ENCODE results near the gene LMAN2L. TPM values are rescaled to one million over a fixed set of nuclear protein-coding genes. Genes with fewer than 3 reads are reported as not detected.
A peak's percentile ranks its signal among the peaks of the same experiment; 100 is the strongest.

The LMAN2L gene
- total RNA-seq, 1 experiment from 2014 or later: 32.6 TPM

GRCh38 chr2:96767135-96767871 is 27.4 kb upstream of the LMAN2L start:
- Mint-ChIP-seq H3K27ac (ENCODE audit: unreplicated experiment) (no peak overlapping the region), H3K27me3 (ENCODE audit: unreplicated experiment) (no peaks in the 10 kb centered on the region), H3K36me3 (ENCODE audit: insufficient read depth, unreplicated experiment) (peaks cover 19% of the 10 kb centered on the region), H3K4me3 (ENCODE audit: low read depth, unreplicated experiment) (no peak overlapping the region), H3K4me1 (ENCODE audit: low read depth, unreplicated experiment) (peaks cover 33% of the 10 kb centered on the region), H3K9me3 (ENCODE audit: low read depth, unreplicated experiment) (no peaks in the 10 kb centered on the region)
- DNase-seq: no peak
- CTCF ChIA-PET: interaction anchor here (0.5 to 1.0 kb wide), 2 partner anchors 12 to 129 kb away, joined by 3 read pairs; partner anchors contain the start of gene KANSL3
- TF ChIP-seq CTCF (IDR thresholded peaks at IDR 0.05; ENCODE audit: unreplicated experiment): no peak
- intact Hi-C loops (cut with micrococcal nuclease; ENCODE audit: unreplicated experiment): no loop called here
- BruUV-seq (replicated peaks): no TSS peak

- peak; percentile 35 for DNase-seq
- Mint-ChIP-seq H3K9me3 (ENCODE audit: low read depth, unreplicated experiment) (no peaks in the 10 kb centered on the region), H3K4me3 (ENCODE audit: low read depth, unreplicated experiment) (peak overlapping the region; percentile 72), H3K4me1 (ENCODE audit: low read depth, unreplicated experiment) (peaks cover 38% of the 10 kb centered on the region), H3K27ac (ENCODE audit: unreplicated experiment) (no peak overlapping the region), H3K27me3 (ENCODE audit: unreplicated experiment) (no peaks in the 10 kb centered on the region), H3K36me3 (ENCODE audit: insufficient read depth, unreplicated experiment) (peaks cover 31% of the 10 kb centered on the region)
- no TSS peak for BruUV-seq (replicated peaks)
- TF ChIP-seq CTCF (IDR thresholded peaks at IDR 0.05; ENCODE audit: unreplicated experiment): no peak
- CTCF ChIA-PET: interaction anchor here (0.6 to 2.3 kb wide), 9 partner anchors 10 to 214 kb away, joined by 3 to 18 read pairs (median 6); partner anchors contain the start of genes CNNM3 and KANSL3
- intact Hi-C loops (cut with micrococcal nuclease; ENCODE audit: unreplicated experiment): loop anchor here (5.0 kb wide), 2 partner anchors 53 to 127 kb away; partner anchors contain the start of genes CNNM3 and KANSL3
These were observed 24.4 kb upstream of the LMAN2L start for GRCh38 chr2:96764253-96764637.

GRCh38 chr2:96763511-96764252 is 23.8 kb upstream of the LMAN2L start:
- Mint-ChIP-seq H3K9me3 (ENCODE audit: low read depth, unreplicated experiment) (no peaks in the 10 kb centered on the region), H3K4me3 (ENCODE audit: low read depth, unreplicated experiment) (peak overlapping the region; percentile 72), H3K36me3 (ENCODE audit: insufficient read depth, unreplicated experiment) (peaks cover 31% of the 10 kb centered on the region), H3K4me1 (ENCODE audit: low read depth, unreplicated experiment) (peaks cover 38% of the 10 kb centered on the region), H3K27me3 (ENCODE audit: unreplicated experiment) (no peaks in the 10 kb centered on the region), H3K27ac (ENCODE audit: unreplicated experiment) (peak overlapping the region; percentile 70)
- CTCF ChIA-PET: interaction anchor here (0.6 to 2.3 kb wide), 13 partner anchors 10 to 213 kb away, joined by 3 to 18 read pairs (median 6); partner anchors contain the start of genes CNNM3 and KANSL3
- intact Hi-C loops (cut with micrococcal nuclease; ENCODE audit: unreplicated experiment): loop anchor here (2.0 to 5.0 kb wide), 3 partner anchors 37 to 126 kb away; partner anchors contain the start of genes CNNM3 and KANSL3
- peak; percentile 42 for TF ChIP-seq CTCF (IDR thresholded peaks at IDR 0.05; ENCODE audit: unreplicated experiment)
- peak; percentile 56 for DNase-seq
- no TSS peak for BruUV-seq (replicated peaks)

- DNase-seq: no peak
- Mint-ChIP-seq H3K36me3 (ENCODE audit: insufficient read depth, unreplicated experiment) (peaks cover 31% of the 10 kb centered on the region), H3K4me3 (ENCODE audit: low read depth, unreplicated experiment) (peak overlapping the region; percentile 72), H3K9me3 (ENCODE audit: low read depth, unreplicated experiment) (no peaks in the 10 kb centered on the region), H3K27ac (ENCODE audit: unreplicated experiment) (peak overlapping the region; percentile 70), H3K27me3 (ENCODE audit: unreplicated experiment) (no peaks in the 10 kb centered on the region), H3K4me1 (ENCODE audit: low read depth, unreplicated experiment) (peaks cover 38% of the 10 kb centered on the region)
- CTCF ChIA-PET: interaction anchor here (0.6 to 2.4 kb wide), 12 partner anchors 11 to 351 kb away, joined by 3 to 8 read pairs (median 5); partner anchors contain the start of genes CNNM3 and KANSL3
- no peak for TF ChIP-seq CTCF (IDR thresholded peaks at IDR 0.05; ENCODE audit: unreplicated experiment)
- intact Hi-C loops (cut with micrococcal nuclease; ENCODE audit: unreplicated experiment): loop anchor here (2.0 to 5.0 kb wide), 3 partner anchors 38 to 125 kb away; partner anchors contain the start of genes CNNM3 and KANSL3
- BruUV-seq (replicated peaks): no TSS peak
These were observed 22.9 kb upstream of the LMAN2L start for GRCh38 chr2:96762529-96763311.

All from Calu3 (cell line).